Measurements from ENCODE around the gene EIF3J.
"Not testable (repeated sequence)": the region's sequence is repeated elsewhere in the genome, so short reads cannot be mapped to it uniquely, and the experiment has no call there.

The EIF3J gene

GRCh38 chr15:44560926-44561325, 24.0 kb downstream of the EIF3J start:
- not testable (repeated sequence) for DNase-seq, H3K9me3 Mint-ChIP-seq, H3K4me3 Mint-ChIP-seq, H3K27me3 Mint-ChIP-seq
- peaks cover 28% of the 10 kb centered on the region for H3K4me1 Mint-ChIP-seq (ENCODE audit: low read depth)
- H3K36me3 Mint-ChIP-seq (ENCODE audit: low read depth), result peaks cover 98% of the 10 kb centered on the region
- peak overlapping the region; percentile 83 for H3K27ac Mint-ChIP-seq

- H3K27ac Mint-ChIP-seq, result peak overlapping the region; percentile 22
- no peak overlapping the region for H3K4me3 Mint-ChIP-seq
- no peaks in the 10 kb centered on the region for H3K27me3 Mint-ChIP-seq
- peaks cover 3% of the 10 kb centered on the region for H3K9me3 Mint-ChIP-seq
- peaks cover 94% of the 10 kb centered on the region for H3K36me3 Mint-ChIP-seq (ENCODE audit: low read depth)
- DNase-seq, result no peak
- peaks cover 5% of the 10 kb centered on the region for H3K4me1 Mint-ChIP-seq (ENCODE audit: low read depth)
These were observed 28.6 kb downstream of the EIF3J start for GRCh38 chr15:44565387-44566154.

GRCh38 chr15:44566155-44566540, 29.2 kb downstream of the EIF3J start:
- Mint-ChIP-seq H3K27me3 (no peaks in the 10 kb centered on the region), H3K9me3 (peaks cover 3% of the 10 kb centered on the region), H3K27ac (peak overlapping the region; percentile 22), H3K36me3 (ENCODE audit: low read depth) (peaks cover 94% of the 10 kb centered on the region), H3K4me1 (ENCODE audit: low read depth) (no peaks in the 10 kb centered on the region), H3K4me3 (no peak overlapping the region)
- no peak for DNase-seq

GRCh38 chr15:44568338-44568737, 31.4 kb downstream of the EIF3J start:
- Mint-ChIP-seq H3K9me3 (peaks cover 3% of the 10 kb centered on the region), H3K27me3 (no peaks in the 10 kb centered on the region), H3K36me3 (ENCODE audit: low read depth) (peaks cover 86% of the 10 kb centered on the region), H3K27ac (peak overlapping the region; percentile 35), H3K4me3 (no peak overlapping the region), H3K4me1 (ENCODE audit: low read depth) (no peaks in the 10 kb centered on the region)
- no peak for DNase-seq

GRCh38 chr15:44569316-44569715, 32.4 kb downstream of the EIF3J start:
- Mint-ChIP-seq H3K9me3 (peaks cover 3% of the 10 kb centered on the region), H3K27me3 (no peaks in the 10 kb centered on the region), H3K27ac (peak overlapping the region; percentile 71), H3K36me3 (ENCODE audit: low read depth) (peaks cover 85% of the 10 kb centered on the region), H3K4me1 (ENCODE audit: low read depth) (no peaks in the 10 kb centered on the region), H3K4me3 (no peak overlapping the region)
- no peak for DNase-seq

GRCh38 chr15:44570361-44570760, 33.4 kb downstream of the EIF3J start:
- DNase-seq, result no peak
- H3K27ac Mint-ChIP-seq, result peak overlapping the region; percentile 80
- no peak overlapping the region for H3K4me3 Mint-ChIP-seq
- H3K9me3 Mint-ChIP-seq, result no peaks in the 10 kb centered on the region
- peaks cover 85% of the 10 kb centered on the region for H3K36me3 Mint-ChIP-seq (ENCODE audit: low read depth)
- no peaks in the 10 kb centered on the region for H3K27me3 Mint-ChIP-seq
- no peaks in the 10 kb centered on the region for H3K4me1 Mint-ChIP-seq (ENCODE audit: low read depth)

DNA sequence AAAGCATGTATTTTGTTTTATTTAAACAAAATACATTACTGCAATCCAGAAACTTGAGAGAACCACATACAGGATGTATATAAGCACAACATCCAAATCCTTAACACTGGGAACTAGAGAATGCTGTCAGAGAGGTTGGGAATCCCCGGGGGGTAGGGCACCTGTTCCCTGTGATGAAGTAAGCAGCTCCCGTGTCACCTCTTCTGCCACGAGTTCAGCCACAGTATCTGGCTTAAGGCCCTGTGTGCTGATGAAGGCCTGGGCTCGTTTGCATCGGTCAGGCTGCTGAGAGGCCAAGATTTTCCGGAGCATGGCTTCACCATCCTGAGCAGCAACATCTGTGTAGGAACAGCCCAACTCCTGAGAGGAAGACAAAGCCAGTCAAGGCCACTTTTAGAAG, 36.4 kb downstream of the EIF3J start:
- Mint-ChIP-seq H3K36me3 (ENCODE audit: low read depth) (peaks cover 63% of the 10 kb centered on the region), H3K9me3 (no peaks in the 10 kb centered on the region), H3K27me3 (no peaks in the 10 kb centered on the region), H3K27ac (peak overlapping the region; percentile 44), H3K4me1 (ENCODE audit: low read depth) (peaks cover 2% of the 10 kb centered on the region), H3K4me3 (no peak overlapping the region)
- DNase-seq, result no peak

DNA sequence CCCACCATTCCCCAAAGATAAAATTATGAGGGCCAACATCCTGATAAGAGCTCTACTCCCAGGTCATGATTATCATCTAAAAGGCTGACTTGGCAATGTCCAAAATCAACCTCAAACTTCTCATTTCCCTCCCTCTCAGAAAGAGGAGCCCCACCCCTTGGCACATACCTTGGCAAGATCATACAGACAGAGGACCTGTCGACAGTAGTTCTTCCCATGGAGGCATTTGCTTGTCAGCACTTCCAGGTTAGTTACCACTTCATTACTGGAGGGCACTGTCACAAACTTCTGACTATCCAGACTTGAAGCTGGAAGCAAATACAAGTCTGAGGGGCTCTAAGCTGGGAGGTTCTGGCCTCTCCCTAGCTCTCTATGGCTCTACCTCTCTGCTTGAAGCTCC, 37.8 kb downstream of the EIF3J start:
- no peaks in the 10 kb centered on the region for H3K9me3 Mint-ChIP-seq
- H3K36me3 Mint-ChIP-seq (ENCODE audit: low read depth), result peaks cover 62% of the 10 kb centered on the region
- DNase-seq, result no peak
- no peaks in the 10 kb centered on the region for H3K27me3 Mint-ChIP-seq
- peak overlapping the region; percentile 75 for H3K27ac Mint-ChIP-seq
- no peak overlapping the region for H3K4me3 Mint-ChIP-seq
- peaks cover 7% of the 10 kb centered on the region for H3K4me1 Mint-ChIP-seq (ENCODE audit: low read depth)

GRCh38 chr15:44580105-44580504, 43.2 kb downstream of the EIF3J start:
- H3K4me1 Mint-ChIP-seq (ENCODE audit: low read depth), result peaks cover 20% of the 10 kb centered on the region
- no peak for DNase-seq
- H3K9me3 Mint-ChIP-seq, result no peaks in the 10 kb centered on the region
- peaks cover 68% of the 10 kb centered on the region for H3K36me3 Mint-ChIP-seq (ENCODE audit: low read depth)
- H3K4me3 Mint-ChIP-seq, result no peak overlapping the region
- H3K27me3 Mint-ChIP-seq, result no peaks in the 10 kb centered on the region
- no peak overlapping the region for H3K27ac Mint-ChIP-seq

GRCh38 chr15:44584162-44584749, 47.3 kb downstream of the EIF3J start:
- no peaks in the 10 kb centered on the region for H3K9me3 Mint-ChIP-seq
- peaks cover 13% of the 10 kb centered on the region for H3K4me1 Mint-ChIP-seq (ENCODE audit: low read depth)
- H3K27ac Mint-ChIP-seq, result peak overlapping the region; percentile 76
- H3K36me3 Mint-ChIP-seq (ENCODE audit: low read depth), result peaks cover 88% of the 10 kb centered on the region
- DNase-seq, result peak; percentile 68
- no peaks in the 10 kb centered on the region for H3K27me3 Mint-ChIP-seq
- H3K4me3 Mint-ChIP-seq, result no peak overlapping the region

- H3K9me3 Mint-ChIP-seq, result no peaks in the 10 kb centered on the region
- H3K36me3 Mint-ChIP-seq (ENCODE audit: low read depth), result peaks cover 86% of the 10 kb centered on the region
- H3K27me3 Mint-ChIP-seq, result no peaks in the 10 kb centered on the region
- no peak overlapping the region for H3K4me3 Mint-ChIP-seq
- no peak for DNase-seq
- H3K27ac Mint-ChIP-seq, result no peak overlapping the region
- H3K4me1 Mint-ChIP-seq (ENCODE audit: low read depth), result peaks cover 13% of the 10 kb centered on the region
These were observed 48.7 kb downstream of the EIF3J start for GRCh38 chr15:44585633-44586032.

DNA sequence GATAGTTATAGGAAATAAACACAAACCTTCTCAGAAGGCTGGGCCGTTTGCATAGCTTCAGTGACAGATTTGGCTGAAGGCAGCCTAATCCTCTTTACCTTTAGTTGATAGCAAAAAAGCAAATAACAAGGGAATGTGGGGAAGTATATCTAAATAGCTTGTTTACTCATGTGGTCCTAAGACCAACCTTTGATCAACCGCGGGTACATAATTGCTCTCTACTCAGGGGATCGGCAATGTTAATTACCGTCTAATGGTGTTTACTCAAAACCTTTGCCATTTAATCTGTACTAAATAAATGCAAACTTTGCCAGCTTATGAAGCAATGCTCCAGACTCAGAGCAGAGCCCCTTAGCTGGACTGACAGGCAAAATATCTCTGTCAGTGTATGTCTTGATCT, 51.6 kb downstream of the EIF3J start:
- H3K4me3 Mint-ChIP-seq, result no peak overlapping the region
- H3K27me3 Mint-ChIP-seq, result no peaks in the 10 kb centered on the region

GRCh38 chr15:44591326-44591725, 54.4 kb downstream of the EIF3J start:
- Mint-ChIP-seq H3K9me3 (no peaks in the 10 kb centered on the region), H3K27ac (no peak overlapping the region), H3K4me1 (ENCODE audit: low read depth) (peaks cover 17% of the 10 kb centered on the region), H3K4me3 (no peak overlapping the region), H3K36me3 (ENCODE audit: low read depth) (peaks cover 82% of the 10 kb centered on the region), H3K27me3 (no peaks in the 10 kb centered on the region)
- DNase-seq, result no peak

More for the DNA sequence above, 51.6 kb downstream of the EIF3J start:
- no peak for DNase-seq
- Mint-ChIP-seq H3K36me3 (ENCODE audit: low read depth) (peaks cover 85% of the 10 kb centered on the region), H3K9me3 (no peaks in the 10 kb centered on the region), H3K4me1 (ENCODE audit: low read depth) (peaks cover 8% of the 10 kb centered on the region), H3K27ac (peak overlapping the region; percentile 7)

DNA sequence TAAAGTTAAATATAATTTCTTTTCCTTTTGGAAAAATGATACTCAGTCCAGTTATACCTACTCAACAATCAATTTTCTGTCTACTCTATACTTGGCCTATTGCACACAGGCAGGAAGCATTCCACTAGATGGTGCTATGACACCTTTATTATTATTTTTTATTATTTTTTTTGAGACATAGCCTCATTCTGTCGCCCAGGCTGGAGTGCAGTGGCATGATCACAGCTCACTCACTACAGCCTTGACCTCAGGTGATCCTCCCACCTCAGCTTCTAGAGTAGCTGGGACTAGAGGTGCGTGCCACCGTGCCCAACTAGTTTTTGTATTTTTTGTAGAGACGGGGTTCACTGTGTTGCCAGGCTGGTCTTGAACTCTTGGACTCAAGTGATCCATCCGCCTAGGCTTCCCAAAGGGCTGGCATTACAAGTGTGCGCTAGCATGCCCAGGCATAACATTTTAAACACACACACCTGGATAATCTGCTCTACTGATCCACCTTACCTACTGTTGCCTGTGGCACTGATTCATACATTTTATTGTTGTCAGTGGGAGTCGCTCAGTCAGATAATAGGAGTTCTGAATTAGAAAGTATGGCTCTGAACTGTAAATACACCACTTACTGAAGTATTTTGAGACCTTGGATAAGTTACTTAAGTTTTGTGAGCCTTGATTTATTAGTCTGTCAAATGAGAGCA, 56.2 kb downstream of the EIF3J start:
- peak overlapping the region; percentile 72 for H3K27ac Mint-ChIP-seq
- peaks cover 32% of the 10 kb centered on the region for H3K4me1 Mint-ChIP-seq (ENCODE audit: low read depth)
- no peaks in the 10 kb centered on the region for H3K9me3 Mint-ChIP-seq
- H3K27me3 Mint-ChIP-seq, result no peaks in the 10 kb centered on the region
- H3K36me3 Mint-ChIP-seq (ENCODE audit: low read depth), result peaks cover 84% of the 10 kb centered on the region
- DNase-seq, result peak; percentile 41
- H3K4me3 Mint-ChIP-seq, result no peak overlapping the region

DNA sequence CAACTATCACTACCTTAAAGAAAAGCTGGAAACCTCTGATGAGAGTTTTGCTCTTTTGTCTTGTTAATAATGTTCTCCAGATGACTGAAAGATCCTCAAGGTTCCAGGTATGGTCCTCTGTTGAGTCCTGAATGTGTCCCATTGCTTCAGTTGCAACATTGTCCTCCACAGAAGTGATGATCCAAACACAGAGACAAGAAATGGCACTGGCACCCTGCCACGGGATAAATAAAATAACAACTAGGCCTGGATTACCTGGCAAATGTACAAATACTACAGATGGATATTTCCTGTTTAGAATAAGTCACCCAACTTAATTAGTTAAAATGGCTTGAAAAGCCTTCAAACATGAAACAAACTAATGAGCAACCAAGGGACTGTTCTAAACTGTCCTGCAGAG, 58.3 kb downstream of the EIF3J start:
- Mint-ChIP-seq H3K4me1 (ENCODE audit: low read depth) (peaks cover 41% of the 10 kb centered on the region), H3K36me3 (ENCODE audit: low read depth) (peaks cover 78% of the 10 kb centered on the region), H3K4me3 (no peak overlapping the region), H3K27me3 (no peaks in the 10 kb centered on the region), H3K9me3 (no peaks in the 10 kb centered on the region), H3K27ac (peak overlapping the region; percentile 85)
- no peak for DNase-seq

All from activated T-cell treated with anti-CD3 and anti-CD28 coated beads, Interleukin-2, amount 50 U/mL, for 24 hours (primary cell).